HCT116 (cell line): ENCODE measurements around the gene FIBCD1.

Experiments used
- ATF3 ChIP-seq: IDR thresholded peaks from 2 replicates; pipeline ENCODE4 v1.6.1; 2012
- CTCF ChIP-seq, 3 experiments: fragments of 200-600 bp in 1 of 3; sonication (generic) in 1 of 3; IDR thresholded peaks in 2 of 3; conservative IDR thresholded peaks in 1 of 3; 2 replicates each; pipeline ENCODE4 v1.5.1; 2012 to 2017; ENCODE audit warnings: low read depth in 2 of 3, low read length in 2 of 3, antibody characterized with exemption in 1 of 3, borderline replicate concordance in 1 of 3, control low read depth in 1 of 3, mild to moderate bottlenecking in 1 of 3, mixed read lengths in 1 of 3, mixed run types in 1 of 3, moderate library complexity in 1 of 3; ENCODE audit not compliant: insufficient read depth in 1 of 3
- EZH2phosphoT487 ChIP-seq: fragments of 200-600 bp; IDR thresholded peaks from 2 replicates; pipeline ENCODE4 v1.6.1; 2018; ENCODE audit warnings: antibody characterized with exemption, borderline replicate concordance
- POLR2A ChIP-seq: IDR thresholded peaks from 2 replicates; pipeline ENCODE4 v1.7.0; 2011; ENCODE audit warnings: borderline replicate concordance; ENCODE audit not compliant: insufficient read depth, insufficient read length; ENCODE audit errors: extremely low read depth
- TCF7L2 ChIP-seq: IDR thresholded peaks from 2 replicates; pipeline ENCODE4 v1.7.0; 2011; ENCODE audit warnings: borderline replicate concordance, inconsistent platforms; ENCODE audit not compliant: insufficient read depth, insufficient read length; ENCODE audit errors: extremely low read depth

GRCh38 chr9:130885484-130886375, 53.3 kb downstream of the FIBCD1 start:
- TF ChIP-seq CTCF (IDR thresholded peaks at IDR 0.05 in 2 of 3, conservative IDR thresholded peaks at IDR 0.05 in 1 of 3; ENCODE audit: borderline replicate concordance in 1 of 3, insufficient read depth in 1 of 3, low read depth in 2 of 3, low read length in 2 of 3) (no peak), TCF7L2 (no peak), POLR2A (no peak), ATF3 (no peak), EZH2phosphoT487 (no peak)
